ENCODE results near the gene MSTO1.
A peak's percentile ranks its signal among the peaks of the same experiment; 100 is the strongest.
"Not testable (repeated sequence)": the region's sequence is repeated elsewhere in the genome, so short reads cannot be mapped to it uniquely, and the experiment has no call there.

Gene MSTO1

DNA sequence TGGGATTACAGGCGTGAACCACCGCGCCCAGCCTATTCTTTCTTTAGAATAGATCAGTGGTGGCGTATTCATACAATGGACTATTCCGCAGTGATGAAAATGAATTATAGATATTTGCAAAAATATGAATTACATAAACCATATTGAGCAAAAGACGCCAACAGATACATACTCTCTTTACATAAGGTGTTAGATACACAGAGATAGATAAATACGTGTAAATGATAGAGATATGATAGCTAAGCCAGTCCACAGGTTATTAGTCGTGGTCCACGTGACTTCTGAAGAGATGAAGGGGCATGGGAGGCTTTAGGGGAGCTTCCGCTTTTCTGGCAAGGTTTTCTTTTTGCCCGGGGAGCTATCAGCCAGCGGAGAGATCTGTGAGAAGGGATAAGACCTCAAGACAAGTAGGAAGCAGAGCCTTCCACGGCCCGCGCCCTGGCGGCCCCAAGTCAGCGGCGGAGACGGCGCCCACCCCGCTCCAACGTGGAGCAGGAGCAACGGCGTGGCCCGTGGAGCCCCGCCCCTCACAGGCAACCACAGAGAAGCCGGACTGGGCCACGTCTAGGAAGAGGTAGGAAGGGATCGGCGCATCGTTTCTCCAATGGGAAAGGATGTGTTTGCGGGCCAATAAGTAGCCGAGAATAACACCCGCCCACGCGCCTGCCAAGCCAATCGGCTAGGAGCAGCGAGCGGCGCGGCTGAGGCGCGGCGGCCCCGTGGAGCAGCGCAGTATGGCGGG lies at the start of gene MSTO1:
MSTO1 (plus strand) TSS at position 704 of the 742 bp plus-strand sequence; CDS start at position 735, 31 bp downstream.
- peak within 1 kb of the TSS; percentile 74 for H3K4me3 ChIP-seq (ENCODE audit: low read depth, low read length)
- DNase-seq (ENCODE audit: low read depth), result peak; percentile 99
- TF ChIP-seq MYC (IDR thresholded peaks at IDR 0.05; ENCODE audit: low read depth, low read length), result peak; percentile 91
- TF ChIP-seq POLR2A (IDR thresholded peaks at IDR 0.05; ENCODE audit: extremely low read depth, insufficient read length), result peak; percentile 79
- TF ChIP-seq, protein P1, sequence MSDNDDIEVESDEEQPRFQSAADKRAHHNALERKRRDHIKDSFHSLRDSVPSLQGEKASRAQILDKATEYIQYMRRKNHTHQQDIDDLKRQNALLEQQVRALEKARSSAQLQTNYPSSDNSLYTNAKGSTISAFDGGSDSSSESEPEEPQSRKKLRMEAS (IDR thresholded peaks at IDR 0.05; ENCODE audit: low read depth, low read length), result peak; percentile 89
- no peak for TF ChIP-seq CTCF (IDR thresholded peaks at IDR 0.05; ENCODE audit: low read depth, low read length)

DNA sequence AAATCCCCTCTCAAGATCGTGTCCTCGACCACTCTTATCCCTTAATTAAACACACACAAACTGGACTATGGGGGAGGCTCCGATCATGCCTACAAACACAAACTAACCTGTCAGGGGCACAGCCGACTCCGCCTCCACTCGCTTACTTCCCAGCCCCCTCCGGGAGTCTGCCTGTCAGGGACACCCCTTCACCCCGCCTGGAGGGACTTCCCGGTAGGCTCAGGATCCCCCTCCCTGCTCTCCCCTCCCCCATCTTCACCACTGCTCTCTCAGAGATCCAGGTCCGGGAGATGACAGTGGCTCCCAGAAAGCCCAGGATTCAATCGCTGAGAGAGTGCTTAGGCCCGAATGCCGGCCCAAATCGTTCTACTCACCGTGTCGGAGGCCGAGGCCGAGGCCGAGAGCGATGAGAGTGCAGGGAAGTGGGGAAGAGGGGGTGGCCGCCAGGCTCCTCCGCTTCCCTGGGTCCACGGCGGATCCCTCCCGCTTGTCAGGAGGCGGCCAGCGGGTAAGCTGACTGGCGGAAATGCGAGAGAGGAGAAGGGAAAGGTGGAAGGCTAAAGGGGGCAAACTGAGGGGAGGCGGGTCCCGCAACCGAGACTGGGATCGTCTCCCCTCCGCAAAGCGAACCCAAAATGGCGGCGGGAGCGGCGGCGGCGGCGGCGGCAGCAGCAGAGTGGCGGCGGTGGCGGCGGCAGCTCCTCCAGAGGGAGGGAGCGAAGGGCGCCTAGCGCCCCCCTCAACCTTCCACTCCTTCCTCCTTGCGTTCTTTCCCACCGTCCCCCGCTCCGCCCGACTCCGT lies 48.0 kb upstream of the MSTO1 start:
- peak overlapping the region; percentile 79 for H3K4me3 ChIP-seq (ENCODE audit: low read depth, low read length)
- DNase-seq (ENCODE audit: low read depth), result not testable (repeated sequence)

- TF ChIP-seq MYC (IDR thresholded peaks at IDR 0.05; ENCODE audit: low read depth, low read length) (peak; percentile 39), CTCF (IDR thresholded peaks at IDR 0.05; ENCODE audit: low read depth, low read length) (no peak), POLR2A (IDR thresholded peaks at IDR 0.05; ENCODE audit: extremely low read depth, insufficient read length) (peak; percentile 95)
- TF ChIP-seq, protein P1 (IDR thresholded peaks at IDR 0.05; ENCODE audit: low read depth, low read length), result 0 out of 2 replicates have a peak, but pooled peaks have one; percentile 21
- H3K4me3 ChIP-seq (ENCODE audit: low read depth, low read length), result peak within 1 kb of the TSS; percentile 94
- DNase-seq (ENCODE audit: low read depth), result peak; percentile 95
Observed at GRCh38 chr1:155562581-155563376, 47.2 kb upstream of the MSTO1 start, which contains the start of gene ASH1L. TSS of gene ASH1L (minus strand) at chr1:155562803. CDS start at chr1:155521519, 41,284 bp downstream.

DNA sequence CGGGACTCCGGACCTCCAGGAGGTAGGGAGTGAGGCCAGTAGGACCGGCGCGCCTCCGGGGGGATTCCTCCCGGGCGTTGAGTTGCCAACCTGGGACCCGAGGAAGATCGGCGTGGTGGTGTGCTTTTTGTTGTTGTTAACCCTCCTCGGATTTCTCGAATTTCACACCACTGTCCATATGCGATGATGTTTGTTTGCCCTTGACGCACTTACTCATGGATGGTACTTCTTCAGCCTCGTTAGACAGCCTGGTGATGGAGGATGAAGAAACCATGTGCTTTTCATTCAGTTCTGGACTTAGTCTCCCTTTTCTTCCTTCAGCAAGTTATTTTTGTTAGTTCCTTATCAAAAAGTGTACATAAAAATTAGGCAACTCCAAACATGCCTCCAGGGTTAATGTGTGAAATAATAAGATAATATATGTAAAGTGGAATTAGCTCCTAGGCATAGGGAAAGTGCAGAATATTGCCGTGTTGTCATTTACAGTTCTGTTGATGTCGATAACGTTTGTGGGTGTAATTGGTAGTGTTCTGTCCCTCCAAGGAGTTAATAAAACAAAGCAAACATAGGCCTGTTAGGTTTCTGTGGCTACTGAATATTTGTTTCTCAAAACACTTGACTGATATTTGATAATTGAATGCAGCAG lies 46.5 kb upstream of the MSTO1 start:
- DNase-seq (ENCODE audit: low read depth), result not testable (repeated sequence)
- TF ChIP-seq, protein P1 (IDR thresholded peaks at IDR 0.05; ENCODE audit: low read depth, low read length), result peak; percentile 74; the same call in 1 of the 2 replicates
- TF ChIP-seq MYC (IDR thresholded peaks at IDR 0.05; ENCODE audit: low read depth, low read length), result peak; percentile 66; the same call in 1 of the 2 replicates
- peak overlapping the region; percentile 94 for H3K4me3 ChIP-seq (ENCODE audit: low read depth, low read length)

- DNase-seq (ENCODE audit: low read depth), result peak; percentile 35
- TF ChIP-seq POLR2A (IDR thresholded peaks at IDR 0.05; ENCODE audit: extremely low read depth, insufficient read length), result no peak
- TF ChIP-seq, protein P1 (IDR thresholded peaks at IDR 0.05; ENCODE audit: low read depth, low read length), result no peak
- no peak for TF ChIP-seq MYC (IDR thresholded peaks at IDR 0.05; ENCODE audit: low read depth, low read length)
- no peak for TF ChIP-seq CTCF (IDR thresholded peaks at IDR 0.05; ENCODE audit: low read depth, low read length)
- H3K4me3 ChIP-seq (ENCODE audit: low read depth, low read length), result no peak overlapping the region
Observed at GRCh38 chr1:155569988-155570592, 39.9 kb upstream of the MSTO1 start.

- TF ChIP-seq, protein P1 (IDR thresholded peaks at IDR 0.05; ENCODE audit: low read depth, low read length), result no peak
- TF ChIP-seq POLR2A (IDR thresholded peaks at IDR 0.05; ENCODE audit: extremely low read depth, insufficient read length) (no peak), MYC (IDR thresholded peaks at IDR 0.05; ENCODE audit: low read depth, low read length) (no peak), CTCF (IDR thresholded peaks at IDR 0.05; ENCODE audit: low read depth, low read length) (no peak)
- no peak for DNase-seq (ENCODE audit: low read depth)
Observed at GRCh38 chr1:155570593-155570990, 39.4 kb upstream of the MSTO1 start.

More at GRCh38 chr1:155570593-155570990, 39.4 kb upstream of the MSTO1 start:
- no peak overlapping the region for H3K4me3 ChIP-seq (ENCODE audit: low read depth, low read length)
